OCI-LY1 (cell line): ENCODE data around the gene DOK4.

ENCODE experiments used
- CTCF ChIP-seq: fragments of 200-600 bp; sonication (generic), shearing (Covaris generic); IDR thresholded peaks from 2 replicates; pipeline ENCODE4 v1.5.1; 2017; ENCODE audit warnings: mild to moderate bottlenecking, antibody characterized with exemption, low read length, moderate library complexity, mixed read lengths
- EZH2 ChIP-seq: fragments of 200-600 bp; sonication (generic), shearing (Covaris generic); IDR thresholded peaks from 2 replicates; pipeline ENCODE4 v1.8.0; 2017; ENCODE audit warnings: borderline replicate concordance, mixed run types, mild to moderate bottlenecking, antibody characterized with exemption, low read length, moderate library complexity, mixed read lengths

GRCh38 chr16:57464523-57464922 lies 21.8 kb downstream of the DOK4 start:
- TF ChIP-seq CTCF (no peak), EZH2 (no peak)
